HG03457 (cell line): ENCODE data around the gene RSRC1.

Experiments used
- ATAC-seq: cut with Tn5 transposase; IDR thresholded peaks from one replicate; pipeline ENCODE4 v1.9.1; 2021; ENCODE audit warnings: moderate number of reproducible peaks; ENCODE audit not compliant: unreplicated experiment

The RSRC1 gene

DNA sequence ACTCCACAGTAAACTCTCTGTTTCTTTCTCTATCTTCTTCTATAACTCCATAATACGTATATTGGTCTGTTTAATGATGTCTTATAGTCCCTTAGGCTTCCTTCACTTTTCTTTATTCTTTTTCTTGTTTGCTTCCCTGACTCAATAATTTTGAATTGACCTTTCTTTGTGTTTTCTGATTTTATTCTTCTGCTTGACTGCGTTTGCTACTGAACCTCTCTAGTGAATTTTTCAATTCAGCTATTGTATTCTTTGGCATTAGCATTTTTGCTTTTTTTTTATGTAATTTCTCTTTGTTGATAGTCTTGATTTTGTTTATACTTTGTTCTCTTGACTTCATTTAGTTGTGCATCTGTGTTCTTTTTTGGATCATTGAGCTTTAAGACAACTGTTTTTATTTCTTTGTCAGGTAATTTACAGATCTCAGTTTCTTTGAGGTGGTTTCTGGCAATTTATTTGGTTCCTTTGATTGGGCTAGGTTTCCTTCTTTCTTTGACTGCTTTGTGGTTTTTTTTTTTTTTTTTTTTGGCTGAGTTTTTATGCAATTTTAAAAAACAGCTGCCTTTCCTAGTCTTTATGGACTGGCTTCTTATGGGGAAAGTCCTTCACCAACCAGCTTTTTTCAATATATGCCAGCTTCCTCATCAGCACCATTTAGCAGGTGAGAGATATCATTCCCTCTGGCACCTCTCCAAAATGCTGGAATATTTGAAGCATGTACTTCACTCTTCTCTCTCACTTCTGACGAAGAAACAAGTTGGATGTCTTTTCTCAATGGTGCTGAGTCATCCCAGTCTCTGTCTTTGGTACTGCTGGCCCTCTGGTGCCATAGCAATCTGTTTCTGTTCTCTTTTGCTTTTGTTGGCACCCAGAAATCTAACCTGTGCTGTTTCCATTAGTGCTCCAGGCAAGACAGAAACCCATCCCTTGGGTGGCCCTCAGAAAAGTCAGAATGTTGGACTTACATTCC is 17.6 kb downstream of the RSRC1 start:
- no peak for ATAC-seq

DNA sequence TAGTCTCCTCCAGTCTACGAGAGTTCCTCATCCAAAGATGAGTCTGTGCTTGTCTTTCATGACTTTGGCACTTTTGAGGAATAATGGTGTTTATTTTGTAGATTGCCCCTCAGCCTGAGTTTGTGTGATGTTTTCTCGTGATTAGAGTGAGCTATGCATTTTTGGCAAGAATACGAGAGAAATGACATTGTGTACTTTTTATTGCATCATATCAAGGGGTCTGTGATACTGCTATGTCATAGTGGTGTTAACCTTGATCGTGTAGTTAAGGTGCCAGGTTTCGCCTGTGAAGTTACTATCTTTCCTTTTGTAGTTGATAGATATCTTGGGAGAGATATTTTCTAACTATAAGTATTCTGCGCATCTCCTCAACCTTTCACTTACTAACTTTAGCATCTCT is 18.9 kb downstream of the RSRC1 start:
- no peak for ATAC-seq

DNA sequence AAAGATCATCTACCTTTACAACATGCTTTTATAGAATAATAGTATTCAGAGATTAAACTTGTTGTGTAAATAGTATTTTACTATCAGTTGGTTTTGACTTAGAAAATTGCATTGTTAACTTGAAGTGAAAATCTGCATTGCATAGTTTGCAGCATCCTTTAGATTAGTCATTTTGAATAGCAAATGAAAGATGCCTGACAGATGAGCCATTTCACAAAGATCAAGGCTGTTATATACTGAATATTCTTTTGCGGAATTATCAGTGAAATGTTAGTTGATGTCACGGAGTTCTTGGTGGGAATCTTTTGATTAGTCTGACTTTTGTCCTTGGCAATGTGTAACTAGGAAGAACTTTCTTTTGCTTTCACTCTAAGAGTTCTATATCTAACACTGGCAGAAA is 24.5 kb downstream of the RSRC1 start:
- no peak for ATAC-seq

DNA sequence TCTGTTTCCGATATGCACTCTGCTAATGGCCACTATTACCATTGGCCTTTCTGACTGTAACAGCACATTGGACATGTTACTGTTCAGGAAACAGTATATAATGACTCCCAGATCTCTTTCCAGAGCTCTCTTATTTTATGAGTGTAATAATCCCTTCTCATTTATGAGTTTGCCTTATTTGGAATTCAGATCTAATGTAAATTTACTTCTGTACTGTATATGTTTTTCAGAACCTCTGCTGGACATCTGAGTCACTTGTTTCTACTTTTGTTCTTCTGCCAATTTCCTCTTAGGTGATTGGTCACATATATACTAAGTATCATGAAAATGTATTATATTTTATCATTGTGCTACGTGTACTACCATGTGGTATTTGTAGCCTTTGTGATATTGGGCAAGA is 30.5 kb downstream of the RSRC1 start:
- ATAC-seq: no peak

DNA sequence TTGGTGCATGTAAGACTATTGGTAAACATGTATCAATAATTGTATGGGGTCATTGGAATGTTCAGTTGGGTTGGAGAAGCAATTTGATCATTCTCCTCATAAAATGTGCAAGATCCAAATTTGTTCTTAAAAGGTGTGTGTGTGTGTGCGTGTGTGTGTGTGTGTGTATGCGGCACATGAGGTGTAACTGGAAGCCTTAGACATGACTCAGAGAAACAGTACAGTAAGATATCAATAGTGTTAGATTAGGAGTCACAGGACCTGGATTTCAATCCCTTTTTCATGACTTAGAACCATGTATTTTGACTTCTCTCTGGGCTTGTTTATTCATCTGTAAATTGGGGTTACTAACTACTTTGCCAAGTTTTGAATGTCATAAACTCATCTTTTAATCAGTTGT is 38.3 kb downstream of the RSRC1 start:
- no peak for ATAC-seq

DNA sequence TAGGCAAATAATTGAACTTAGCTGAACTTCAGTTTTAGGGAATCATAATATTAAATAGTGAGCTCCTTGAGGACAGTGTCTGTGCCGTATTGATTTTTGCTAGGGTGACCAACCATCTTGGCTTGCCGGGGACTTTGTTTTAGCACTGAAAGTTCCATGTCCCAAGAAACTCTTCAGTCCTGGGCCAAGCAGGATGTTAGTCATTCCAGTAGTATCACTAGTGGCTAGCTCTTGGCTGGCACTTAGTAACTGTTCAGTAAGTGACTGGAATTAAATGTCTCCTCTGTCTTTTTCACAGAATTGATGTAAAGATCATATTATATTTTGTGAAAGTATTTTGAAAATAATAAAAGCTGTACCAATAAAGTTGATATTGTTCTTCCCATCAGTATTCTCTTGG is 42.3 kb downstream of the RSRC1 start:
- ATAC-seq: peak; percentile 86

DNA sequence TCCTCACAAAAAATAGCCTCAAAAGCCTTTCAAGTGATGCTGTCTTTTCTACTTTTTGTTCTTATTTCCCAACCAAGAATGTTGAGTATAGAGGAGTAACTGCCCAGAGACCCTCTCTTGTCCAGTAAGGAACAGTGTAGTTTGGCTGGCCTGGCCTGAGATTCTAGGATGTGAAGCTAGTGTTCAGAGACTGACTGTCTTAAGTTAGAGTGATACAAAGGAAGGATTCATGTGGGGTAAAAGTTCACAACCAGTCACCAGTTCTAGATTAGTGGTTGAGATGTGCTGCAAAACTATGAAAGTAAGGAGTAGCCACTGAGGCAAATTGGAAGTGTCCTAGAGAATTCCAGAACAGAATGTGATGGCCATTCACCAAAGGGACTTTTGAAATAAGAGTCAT is 49.1 kb downstream of the RSRC1 start:
- ATAC-seq: no peak

DNA sequence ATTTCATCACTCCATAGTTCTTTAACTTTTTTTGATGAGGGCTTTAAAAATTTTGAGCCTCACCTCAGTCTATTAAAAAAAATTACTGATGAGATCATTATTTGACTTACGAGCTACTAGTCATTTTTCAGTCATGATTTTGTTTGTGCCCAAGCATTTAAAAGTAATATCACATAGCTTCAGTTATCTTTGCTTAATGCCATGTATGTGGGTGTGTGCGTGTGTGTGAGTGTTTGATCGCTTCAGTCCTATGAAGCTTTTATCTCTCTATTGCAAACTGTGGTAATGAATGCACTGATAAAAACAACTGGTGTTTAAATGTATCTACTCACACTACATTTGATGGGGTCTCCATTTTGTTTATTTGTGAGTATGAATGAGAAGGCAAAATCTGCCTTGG is 49.8 kb downstream of the RSRC1 start:
- ATAC-seq: no peak

DNA sequence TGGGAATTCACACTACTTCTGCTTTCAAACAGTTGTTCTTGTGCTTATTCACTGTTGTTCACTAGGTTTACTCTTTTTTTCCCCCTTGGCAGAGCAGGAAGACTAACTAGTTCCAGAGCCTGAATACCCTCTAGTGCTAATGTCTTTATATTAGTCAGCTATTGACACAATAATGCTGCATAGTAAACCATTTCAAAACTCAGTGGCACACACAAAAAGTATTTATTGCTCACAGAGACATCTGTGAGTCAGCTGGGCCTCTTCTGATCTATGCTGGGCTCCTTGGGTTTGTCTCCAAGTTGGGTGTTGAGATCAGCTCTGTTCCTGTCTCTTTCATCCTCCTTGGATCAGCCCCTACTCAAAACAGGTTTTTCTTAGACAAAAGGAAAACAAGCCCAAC is 51.1 kb downstream of the RSRC1 start:
- ATAC-seq: no peak

DNA sequence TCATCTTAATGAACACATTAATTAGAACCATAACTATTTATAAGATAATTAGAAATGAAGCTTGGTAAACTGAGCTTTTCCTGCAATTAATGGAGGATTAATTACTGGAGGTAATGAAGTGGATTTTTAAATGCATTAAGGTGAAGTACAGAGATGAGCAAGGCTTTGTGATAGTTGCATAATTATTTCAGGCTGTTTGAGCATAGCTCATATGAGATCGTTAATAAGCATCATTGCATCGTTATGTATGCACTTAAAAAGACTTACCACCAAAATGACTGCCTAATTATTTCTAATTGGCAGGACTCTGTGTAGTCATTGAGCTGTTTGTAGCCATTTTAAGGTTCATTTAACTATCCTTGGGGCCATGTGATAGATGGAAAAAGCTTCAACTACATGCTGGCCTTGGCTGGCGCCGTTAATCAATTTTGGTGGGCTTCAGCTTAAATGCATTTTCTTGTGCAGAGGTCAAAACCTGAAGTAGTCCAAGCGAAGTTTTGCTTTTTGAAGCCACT is 55.3 kb downstream of the RSRC1 start:
- ATAC-seq: no peak

DNA sequence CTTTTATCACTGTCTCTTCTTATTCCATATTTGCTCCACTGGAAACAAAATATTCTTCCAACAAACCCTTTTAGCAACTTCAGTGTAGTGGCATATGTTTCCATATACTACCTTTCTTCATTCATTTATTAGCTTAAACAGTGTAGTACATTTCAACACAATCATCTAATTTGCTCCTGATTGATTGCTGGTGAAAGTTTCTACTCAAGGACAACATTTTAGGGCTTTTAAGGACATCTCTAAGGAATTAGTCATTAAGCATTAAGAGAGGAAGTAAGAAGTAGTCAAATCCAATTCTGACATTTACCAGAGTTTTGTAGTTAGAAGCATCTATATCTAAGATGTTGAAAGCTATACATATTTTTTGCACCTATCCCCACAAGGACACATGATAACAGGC is 55.8 kb downstream of the RSRC1 start:
- no peak for ATAC-seq

DNA sequence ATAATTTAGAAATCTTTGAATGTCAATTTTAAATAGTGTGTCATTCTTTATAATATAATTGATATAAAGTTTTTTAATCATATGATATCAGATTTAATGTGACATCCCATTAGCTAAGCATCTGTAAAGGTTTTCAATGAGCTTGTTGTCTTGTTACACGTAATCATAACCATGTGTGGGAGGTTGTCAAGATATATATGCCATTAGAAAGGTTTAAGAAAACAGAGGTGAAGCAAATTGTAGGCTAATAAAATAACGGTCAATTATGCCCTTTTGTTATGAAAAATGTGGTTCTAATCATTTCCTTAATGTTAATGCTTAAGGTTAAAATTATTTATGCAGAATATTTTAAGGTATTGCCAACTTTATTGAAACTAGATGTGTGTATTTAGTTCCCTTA is 56.3 kb downstream of the RSRC1 start:
- ATAC-seq: no peak

DNA sequence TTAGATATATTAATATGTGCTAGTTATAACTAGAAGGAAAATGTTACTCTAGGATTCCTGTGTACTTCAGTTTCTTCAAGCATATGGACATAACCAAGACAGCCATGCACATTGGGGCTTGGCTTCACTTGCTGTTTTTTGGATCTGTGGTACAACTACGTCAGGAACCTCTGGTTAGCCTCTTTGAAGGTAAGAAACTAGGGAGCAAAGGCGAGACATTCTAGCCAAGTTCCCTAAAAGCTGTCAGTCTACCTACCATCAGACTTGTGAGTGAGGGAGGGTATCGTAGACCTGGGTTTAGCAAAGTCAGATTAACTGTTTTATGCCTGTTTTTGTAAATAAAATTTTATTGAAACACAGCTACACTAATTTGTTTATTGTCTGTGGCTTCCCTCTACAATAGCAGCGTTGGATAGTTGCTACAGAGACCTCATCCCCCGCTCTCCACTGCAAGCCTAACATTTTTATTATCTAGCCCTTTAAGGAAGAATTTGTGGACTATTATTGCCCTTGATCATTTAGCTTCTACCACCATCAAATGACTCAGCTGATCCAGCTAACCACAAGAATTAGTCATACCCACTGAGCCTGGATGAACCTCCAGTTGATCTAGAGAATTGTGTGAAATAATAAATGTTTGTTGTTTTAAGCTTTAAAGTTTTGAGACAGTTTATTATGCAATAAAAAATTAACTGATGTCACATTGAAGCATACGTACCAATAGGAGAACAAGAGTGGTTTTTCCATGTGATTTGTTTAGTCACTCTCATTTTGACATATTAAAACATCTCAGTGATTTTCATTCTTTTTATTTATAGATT is 58.1 kb downstream of the RSRC1 start:
- no peak for ATAC-seq

DNA sequence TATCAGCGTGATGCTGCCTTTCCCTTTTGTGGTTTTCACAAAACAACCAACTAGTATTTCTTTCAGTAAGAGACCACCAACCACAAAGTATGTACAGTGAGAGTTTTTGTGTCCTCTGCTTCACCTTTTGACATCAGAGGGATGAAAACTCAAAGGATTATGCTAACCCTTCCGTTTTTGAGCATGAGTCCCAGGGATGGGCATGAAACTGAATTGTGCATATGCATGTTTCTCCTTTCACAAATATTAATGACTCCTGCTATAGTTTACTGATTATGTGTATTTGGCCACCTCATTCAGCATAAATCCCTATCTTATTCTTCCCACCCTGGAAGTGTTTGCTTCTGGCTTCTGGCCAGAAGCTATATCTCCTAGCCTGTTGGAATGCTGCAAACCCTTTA is 59.2 kb downstream of the RSRC1 start:
- no peak for ATAC-seq

DNA sequence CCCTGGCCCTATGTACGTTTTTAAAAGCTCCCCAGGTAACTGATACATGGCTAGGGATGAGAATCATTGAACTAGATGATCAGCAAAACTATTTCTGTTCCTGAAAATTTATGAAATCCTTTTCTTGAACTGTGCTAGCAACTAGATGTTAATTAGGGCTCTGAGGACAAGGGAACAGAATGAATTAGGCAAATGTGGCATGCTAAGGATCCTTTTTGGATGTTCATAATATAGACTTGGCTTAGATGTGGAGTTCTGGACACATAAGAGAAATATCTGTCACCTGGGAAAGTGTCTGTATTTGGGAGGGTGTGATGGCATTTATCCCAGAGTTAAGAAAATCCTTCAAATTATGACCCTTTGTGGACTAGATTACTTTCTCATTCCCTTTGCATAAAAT is 71.2 kb downstream of the RSRC1 start:
- no peak for ATAC-seq

DNA sequence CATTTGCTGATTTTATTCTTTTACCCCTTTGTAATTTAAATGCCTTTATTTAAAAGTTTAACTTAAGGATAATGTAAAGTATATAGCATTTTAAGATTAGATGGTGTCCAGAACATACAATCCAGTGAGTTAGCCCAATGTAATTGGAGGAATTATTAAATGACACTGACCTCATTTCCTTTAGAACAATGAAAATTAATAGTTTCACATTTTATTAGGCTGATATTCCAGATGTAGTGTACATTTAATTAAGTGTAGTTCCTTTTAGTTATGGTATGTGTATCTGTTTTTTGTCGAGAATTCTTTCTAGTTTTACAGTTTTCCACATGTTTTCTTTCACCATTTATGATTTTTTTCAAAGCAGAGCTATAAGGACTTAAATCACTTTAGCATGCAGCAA is 75.8 kb downstream of the RSRC1 start:
- ATAC-seq: no peak

DNA sequence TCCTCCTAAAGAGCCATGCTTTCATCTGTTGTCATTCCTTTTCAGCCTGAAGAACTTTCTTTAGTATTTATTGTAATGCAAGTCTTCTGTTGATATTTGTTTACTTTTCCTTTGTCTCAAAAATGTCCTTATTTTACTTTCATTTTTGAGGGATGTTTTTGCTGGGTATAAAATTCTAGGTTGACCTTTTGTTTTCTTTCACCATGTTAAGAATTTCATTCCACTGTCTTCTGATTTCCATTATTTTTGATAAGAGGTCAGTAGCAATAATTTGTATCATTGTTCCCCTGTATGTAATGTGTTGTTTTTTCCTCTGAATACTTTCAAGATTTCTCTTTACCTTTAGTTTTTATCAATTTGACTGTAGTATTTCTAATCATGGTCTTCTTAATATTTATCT is 91.1 kb downstream of the RSRC1 start:
- ATAC-seq: no peak

DNA sequence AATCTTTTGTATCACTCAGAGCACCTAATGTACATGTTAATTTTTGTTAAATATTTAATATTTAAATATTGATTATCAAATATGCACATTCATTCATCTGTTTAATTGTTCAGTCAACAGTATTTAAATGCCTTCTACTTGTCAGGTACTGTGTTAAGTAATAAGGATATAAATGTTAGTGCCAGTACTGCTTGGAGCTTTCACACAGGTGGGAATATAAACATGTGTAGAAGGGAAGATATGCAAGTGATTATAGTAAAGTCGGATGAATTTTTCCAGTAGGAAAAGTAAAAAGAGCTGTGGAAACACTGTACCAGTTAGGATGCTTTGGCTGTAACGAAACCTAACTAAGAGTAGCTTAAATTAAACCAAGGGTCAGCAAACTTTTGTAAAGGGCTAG is 95.4 kb downstream of the RSRC1 start:
- no peak for ATAC-seq

DNA sequence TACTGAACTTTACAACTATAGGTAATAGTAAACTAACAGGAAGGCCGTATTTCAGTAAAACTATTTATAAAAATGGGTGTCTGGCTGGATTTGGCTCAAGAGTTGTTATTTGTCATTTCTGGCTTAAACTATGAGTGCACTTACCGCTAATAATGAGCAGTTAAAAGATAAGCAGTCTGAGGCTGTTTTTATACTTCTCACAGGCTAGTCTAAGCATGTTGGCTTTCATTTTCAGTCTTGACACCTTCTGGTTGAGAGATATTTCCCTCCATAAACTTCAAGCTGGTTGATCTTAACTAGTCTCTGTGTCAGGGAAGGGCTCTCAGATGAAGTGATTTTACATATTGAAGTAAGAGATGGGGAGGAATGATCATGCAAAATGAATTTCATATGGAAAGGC is 96.1 kb downstream of the RSRC1 start:
- ATAC-seq: no peak

DNA sequence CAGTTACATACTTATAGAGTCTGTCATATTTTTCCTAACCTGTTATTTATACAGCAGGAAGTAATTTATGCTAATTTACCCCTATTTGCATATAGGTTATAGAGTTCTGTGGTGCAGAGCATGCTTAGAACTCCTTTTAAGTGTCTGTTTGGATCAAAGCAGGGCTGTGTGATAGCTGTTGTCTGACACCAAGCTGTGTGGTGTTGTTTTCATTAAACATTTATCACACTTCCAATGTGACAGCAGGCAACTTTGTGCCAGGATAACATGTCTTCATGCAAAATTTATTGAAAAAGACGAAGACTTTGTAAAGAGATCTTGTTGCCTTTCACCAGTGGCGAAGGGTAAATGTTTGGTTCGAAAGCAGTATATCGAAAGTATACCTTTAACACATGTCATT is 100.2 kb downstream of the RSRC1 start:
- ATAC-seq: no peak

DNA sequence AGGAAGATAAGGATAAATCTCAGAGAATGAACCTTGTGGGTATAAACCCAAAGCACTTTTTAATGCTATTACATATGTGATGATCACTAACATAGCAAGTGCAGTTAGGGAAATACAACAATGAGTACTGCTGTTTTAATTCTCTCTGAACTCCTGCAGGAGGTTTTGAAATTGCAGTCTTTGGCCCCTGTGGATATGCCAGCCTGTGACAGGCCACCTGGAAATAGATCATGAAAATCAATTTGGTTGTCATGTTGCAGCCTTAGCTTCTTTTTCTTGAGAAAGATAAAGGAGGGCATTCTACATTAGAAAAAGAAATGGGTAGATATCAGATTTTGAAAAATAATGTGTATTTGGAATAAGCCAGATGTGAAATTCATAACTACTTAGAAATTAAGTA is 103.6 kb downstream of the RSRC1 start:
- no peak for ATAC-seq

DNA sequence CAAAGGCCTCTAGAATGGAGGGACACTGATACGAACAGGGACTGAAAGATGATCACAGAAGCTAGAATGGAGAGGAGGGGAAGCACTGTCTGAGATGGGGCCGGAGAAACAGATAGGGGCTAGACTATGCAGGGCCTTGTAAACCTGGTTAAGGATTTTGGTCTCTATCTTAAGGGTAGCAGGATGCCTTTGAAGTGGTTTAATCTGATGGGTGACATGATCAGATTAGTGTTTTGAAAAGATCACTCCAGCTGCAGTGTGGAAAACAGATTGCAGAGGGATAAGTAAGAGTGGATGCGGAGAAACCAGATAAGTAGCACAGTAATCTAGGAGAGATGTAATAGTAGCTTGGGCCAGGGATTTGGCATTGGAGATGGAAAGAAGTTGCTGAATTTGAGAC is 108.1 kb downstream of the RSRC1 start:
- ATAC-seq: no peak
